Measurements from ENCODE around the gene KIF6. TPM values are rescaled to one million over a fixed set of nuclear protein-coding genes. Genes with fewer than 3 reads are reported as not detected.
A peak's percentile ranks its signal among the peaks of the same experiment; 100 is the strongest.

KIF6 gene
- total RNA-seq, 2 donors from 2014 or later = 0.09 to 0.97 TPM

- H3K27me3 ChIP-seq (replicated peaks; ENCODE audit: insufficient read depth) = no peaks in the 10 kb centered on the region
- WGBS = 68% methylated on average over 15 of the region's 15 CpGs
- no peaks in the 10 kb centered on the region for H3K4me1 ChIP-seq (replicated peaks)
- no peak overlapping the region for H3K4me3 ChIP-seq
- H3K9me3 ChIP-seq = no peaks in the 10 kb centered on the region
- intact Hi-C loops (cut with DNase I) = no loop called here
- peak overlapping the region in 1 of 2 donors; percentile 22 for H3K27ac ChIP-seq
- peak; percentile 45 for DNase-seq (ENCODE audit: low spot score)
- TF ChIP-seq POLR2AphosphoS5 (IDR thresholded peaks at IDR 0.05) = peak; percentile 59
- TF ChIP-seq CTCF (IDR thresholded peaks at IDR 0.05) = no peak
- H3K36me3 ChIP-seq = no peaks in the 10 kb centered on the region
Measured at GRCh38 chr6:39420300-39421265, 304.6 kb downstream of the KIF6 start.

- TF ChIP-seq CTCF (IDR thresholded peaks at IDR 0.05) = no peak
- TF ChIP-seq POLR2AphosphoS5 (IDR thresholded peaks at IDR 0.05) = no peak
- TF ChIP-seq POLR2A (IDR thresholded peaks at IDR 0.05) = no peak
- H3K9me3 ChIP-seq = no peaks in the 10 kb centered on the region
- no peaks in the 10 kb centered on the region for H3K4me1 ChIP-seq (replicated peaks)
- H3K36me3 ChIP-seq = no peaks in the 10 kb centered on the region
- DNase-seq (ENCODE audit: low spot score) = no peak
- 92% methylated on average over 3 of the region's 3 CpGs for WGBS
- intact Hi-C loops (cut with DNase I) = no loop called here
- H3K27ac ChIP-seq = no peak overlapping the region
- no peaks in the 10 kb centered on the region for H3K27me3 ChIP-seq (replicated peaks; ENCODE audit: insufficient read depth)
- H3K4me3 ChIP-seq = no peak overlapping the region
Measured at GRCh38 chr6:39419607-39420006, 305.6 kb downstream of the KIF6 start.

GRCh38 chr6:39417440-39417839, 307.8 kb downstream of the KIF6 start:
- WGBS = 83% methylated on average over 2 of the region's 2 CpGs
- intact Hi-C loops (cut with DNase I) = no loop called here

GRCh38 chr6:39416728-39417127, 308.5 kb downstream of the KIF6 start:
- no peak for TF ChIP-seq POLR2A (IDR thresholded peaks at IDR 0.05)
- no peak for TF ChIP-seq CTCF (IDR thresholded peaks at IDR 0.05)
- TF ChIP-seq POLR2AphosphoS5 (IDR thresholded peaks at IDR 0.05) = no peak
- no peak for DNase-seq (ENCODE audit: low spot score)
- WGBS = 40% methylated on average over 4 of the region's 4 CpGs
- no peak overlapping the region for H3K4me3 ChIP-seq
- H3K36me3 ChIP-seq = no peaks in the 10 kb centered on the region
- no peak overlapping the region for H3K27ac ChIP-seq
- H3K9me3 ChIP-seq = no peaks in the 10 kb centered on the region
- intact Hi-C loops (cut with DNase I) = no loop called here
- H3K27me3 ChIP-seq (replicated peaks; ENCODE audit: insufficient read depth) = no peaks in the 10 kb centered on the region
- H3K4me1 ChIP-seq (replicated peaks) = no peaks in the 10 kb centered on the region

More at GRCh38 chr6:39417440-39417839, 307.8 kb downstream of the KIF6 start:
- no peaks in the 10 kb centered on the region for H3K36me3 ChIP-seq
- H3K4me1 ChIP-seq (replicated peaks) = no peaks in the 10 kb centered on the region
- no peak overlapping the region for H3K4me3 ChIP-seq
- no peaks in the 10 kb centered on the region for H3K9me3 ChIP-seq
- no peak for DNase-seq (ENCODE audit: low spot score)
- no peaks in the 10 kb centered on the region for H3K27me3 ChIP-seq (replicated peaks; ENCODE audit: insufficient read depth)
- no peak overlapping the region for H3K27ac ChIP-seq
- TF ChIP-seq POLR2AphosphoS5 (IDR thresholded peaks at IDR 0.05) = no peak
- no peak for TF ChIP-seq CTCF (IDR thresholded peaks at IDR 0.05)
- TF ChIP-seq POLR2A (IDR thresholded peaks at IDR 0.05) = no peak

- H3K9me3 ChIP-seq = no peaks in the 10 kb centered on the region
- no peak overlapping the region for H3K27ac ChIP-seq
- intact Hi-C loops (cut with DNase I) = no loop called here
- H3K4me3 ChIP-seq = no peak overlapping the region
- no peaks in the 10 kb centered on the region for H3K4me1 ChIP-seq (replicated peaks)
- no peaks in the 10 kb centered on the region for H3K27me3 ChIP-seq (replicated peaks; ENCODE audit: insufficient read depth)
- 71% methylated on average over 3 of the region's 3 CpGs for WGBS
- H3K36me3 ChIP-seq = no peaks in the 10 kb centered on the region
- TF ChIP-seq POLR2A (IDR thresholded peaks at IDR 0.05) = no peak
- no peak for DNase-seq (ENCODE audit: low spot score)
Measured at GRCh38 chr6:39416026-39416425, 309.2 kb downstream of the KIF6 start.
